ENCODE data around the gene ZNF136. TPM values are rescaled to one million over a fixed set of nuclear protein-coding genes. Genes with fewer than 3 reads are reported as not detected.
A peak's percentile ranks its signal among the peaks of the same experiment; 100 is the strongest.

Gene ZNF136
- total RNA-seq, 1 donor = 7.8 TPM

GRCh38 chr19:12187625-12188024, 24.7 kb downstream of the ZNF136 start:
- peak in 1 of 3 donors; percentile 18 for DNase-seq (ENCODE audit: low read depth in 2 of 3, low spot score in 2 of 3)

DNA sequence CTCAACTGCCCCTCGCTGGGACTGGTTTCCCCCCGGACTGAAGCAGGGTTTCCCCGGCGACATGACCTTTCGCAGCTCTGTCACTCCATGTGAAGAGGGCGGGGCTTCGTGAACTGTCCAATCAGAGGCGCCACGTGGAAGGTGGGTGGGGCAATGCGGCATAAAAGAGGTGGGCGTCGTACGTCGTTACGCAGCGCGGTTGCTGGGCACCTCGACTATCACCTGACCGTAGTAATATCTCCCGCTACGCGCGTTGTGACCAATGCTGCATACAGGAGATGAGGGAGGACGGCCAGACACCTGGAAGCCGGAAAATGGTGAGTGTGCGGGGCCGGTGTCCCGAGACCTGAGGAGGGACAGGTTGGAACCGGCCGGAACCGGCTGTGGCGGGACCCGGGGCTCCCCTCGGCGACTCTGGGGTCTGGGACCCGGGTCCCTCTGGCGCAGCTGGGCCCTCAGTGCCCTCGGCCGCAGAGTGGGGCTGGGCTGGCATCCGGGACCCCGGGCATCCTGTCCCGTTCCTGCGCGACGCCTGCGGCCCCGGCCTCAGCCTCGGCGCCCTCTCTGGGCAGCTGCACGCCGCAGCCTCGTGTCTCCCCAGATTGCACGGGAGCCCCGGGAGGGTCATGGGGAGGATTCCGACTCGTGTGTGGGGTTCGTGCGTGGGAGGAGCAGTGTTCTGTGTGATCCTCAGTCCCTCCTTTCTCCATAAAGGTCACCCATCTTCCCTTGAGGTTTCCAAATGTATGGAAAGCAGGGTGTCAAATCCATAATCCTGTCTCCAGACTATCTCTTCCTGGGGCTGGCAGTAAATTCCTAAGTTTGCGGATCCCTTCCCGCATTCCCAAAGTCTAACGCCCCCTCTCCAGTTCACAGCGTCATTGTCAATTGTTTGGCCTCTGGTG, 32.2 kb downstream of the ZNF136 start:
- peak in 2 of 3 donors; percentile 89 to 96 for DNase-seq (ENCODE audit: low read depth in 2 of 3, low spot score in 2 of 3)

- no peak for DNase-seq (ENCODE audit: low read depth in 2 of 3, low spot score in 2 of 3)
These were observed 35.2 kb downstream of the ZNF136 start for GRCh38 chr19:12198136-12198535.

- peak in 1 of 3 donors; percentile 32 for DNase-seq (ENCODE audit: low read depth in 2 of 3, low spot score in 2 of 3)
These were observed 37.0 kb downstream of the ZNF136 start for GRCh38 chr19:12199757-12200419.

- peak; percentile 10 to 82 (median 65) for DNase-seq (ENCODE audit: low read depth in 2 of 3, low spot score in 2 of 3)
These were observed 39.4 kb downstream of the ZNF136 start for GRCh38 chr19:12202250-12202649.

- DNase-seq (ENCODE audit: low read depth in 2 of 3, low spot score in 2 of 3) = no peak
These were observed 42.4 kb downstream of the ZNF136 start for GRCh38 chr19:12205296-12205695.

DNA sequence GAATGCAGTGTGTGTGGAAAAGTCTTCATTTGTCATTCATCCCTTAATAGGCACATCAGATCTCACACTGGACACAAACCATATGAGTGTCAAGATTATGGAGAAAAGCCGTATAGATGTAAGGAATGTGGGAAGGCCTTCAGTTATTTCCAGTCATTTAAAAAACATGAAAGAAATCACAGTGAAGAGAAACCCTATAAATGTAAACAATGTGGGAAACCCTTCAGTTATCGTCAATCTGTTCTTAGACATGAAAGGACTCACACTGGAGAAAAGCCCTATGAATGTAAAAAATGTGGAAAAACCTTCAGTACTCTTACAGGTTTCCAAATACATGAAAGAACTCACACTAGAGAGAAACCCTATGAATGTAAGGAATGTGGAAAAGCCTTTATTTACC, 45.3 kb downstream of the ZNF136 start:
- DNase-seq (ENCODE audit: low read depth in 2 of 3, low spot score in 2 of 3) = peak in 1 of 3 donors; percentile 31

GRCh38 chr19:12217332-12217731, 54.4 kb downstream of the ZNF136 start:
- DNase-seq (ENCODE audit: low read depth in 2 of 3, low spot score in 2 of 3) = peak in 1 of 3 donors; percentile 27

DNA sequence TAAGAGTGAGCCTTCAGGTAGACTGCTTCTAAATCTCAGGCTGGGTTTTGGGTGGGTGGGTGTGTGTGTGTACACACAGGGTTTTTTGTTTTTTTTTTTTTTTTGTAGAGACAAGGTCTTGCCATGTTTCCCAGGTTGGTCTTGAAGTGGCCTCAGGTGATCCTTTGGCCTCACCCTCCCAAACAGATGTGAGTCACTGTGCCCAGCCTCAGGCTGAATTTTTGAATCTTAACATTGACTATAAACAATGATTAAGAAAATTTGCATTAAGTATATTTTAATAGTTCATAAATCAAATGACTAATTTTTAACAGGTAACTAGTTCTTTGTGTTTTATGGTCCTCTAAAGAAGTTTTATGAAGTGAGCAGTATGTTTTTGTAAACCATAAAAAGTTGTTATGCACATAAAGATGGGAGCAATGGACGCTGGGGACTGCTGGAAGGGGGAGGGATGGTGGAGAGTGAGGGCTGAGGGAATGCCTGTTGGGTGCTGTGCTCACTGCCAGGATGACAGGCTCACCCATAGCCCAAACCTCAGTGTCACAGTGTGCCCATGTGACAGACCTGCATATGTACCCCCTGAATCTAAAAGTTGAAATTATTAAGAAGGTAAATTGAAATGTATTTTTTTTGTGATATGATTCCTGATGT, 60.2 kb downstream of the ZNF136 start:
- DNase-seq (ENCODE audit: low read depth in 2 of 3, low spot score in 2 of 3) = no peak

DNA sequence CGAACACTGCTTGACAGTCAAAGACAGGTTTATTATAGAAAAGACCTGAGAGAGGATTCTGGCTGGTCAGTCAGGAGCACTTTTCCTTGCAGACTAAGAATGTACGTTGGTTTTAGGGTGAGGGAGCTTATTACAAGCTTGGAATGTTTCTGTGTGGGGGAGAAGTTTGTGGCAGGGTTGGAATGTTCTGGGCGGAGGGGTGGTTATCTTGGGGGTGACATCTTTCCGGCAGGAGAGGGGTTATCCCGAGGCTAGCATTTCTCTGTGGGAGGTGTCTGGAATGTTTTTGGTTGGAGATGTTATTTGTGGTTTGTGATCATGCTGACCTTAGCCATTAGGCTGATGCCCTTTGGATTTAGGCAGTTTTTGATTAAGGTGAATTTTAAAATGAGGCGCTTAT, 61.8 kb downstream of the ZNF136 start:
- no peak for DNase-seq (ENCODE audit: low read depth in 2 of 3, low spot score in 2 of 3)

DNA sequence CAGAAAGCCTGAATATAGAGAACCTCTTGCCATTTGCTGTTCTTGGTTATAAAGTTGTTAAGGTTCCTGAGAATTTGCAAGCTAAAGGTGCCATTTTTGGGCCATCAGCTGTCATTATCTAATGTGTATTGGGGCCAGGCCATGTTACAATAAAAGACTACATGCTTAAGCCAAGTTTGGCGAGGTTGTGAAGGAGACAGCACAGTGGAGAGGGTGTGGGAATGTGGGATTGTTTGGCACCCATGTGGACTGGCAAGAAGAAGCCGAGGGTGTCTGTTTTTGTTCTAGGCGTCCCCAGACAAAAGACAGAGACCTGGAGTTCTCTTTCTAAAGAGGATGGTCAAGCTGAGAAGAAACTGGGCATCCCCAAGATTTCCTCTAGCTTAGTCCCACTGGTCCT, 67.1 kb downstream of the ZNF136 start:
- DNase-seq (ENCODE audit: low read depth in 2 of 3, low spot score in 2 of 3) = no peak

- no peak for DNase-seq (ENCODE audit: low read depth in 2 of 3, low spot score in 2 of 3)
These were observed 68.1 kb downstream of the ZNF136 start for GRCh38 chr19:12230751-12231733.

- no peak for DNase-seq (ENCODE audit: low read depth in 2 of 3, low spot score in 2 of 3)
These were observed 70.1 kb downstream of the ZNF136 start for GRCh38 chr19:12232961-12233360.

DNA sequence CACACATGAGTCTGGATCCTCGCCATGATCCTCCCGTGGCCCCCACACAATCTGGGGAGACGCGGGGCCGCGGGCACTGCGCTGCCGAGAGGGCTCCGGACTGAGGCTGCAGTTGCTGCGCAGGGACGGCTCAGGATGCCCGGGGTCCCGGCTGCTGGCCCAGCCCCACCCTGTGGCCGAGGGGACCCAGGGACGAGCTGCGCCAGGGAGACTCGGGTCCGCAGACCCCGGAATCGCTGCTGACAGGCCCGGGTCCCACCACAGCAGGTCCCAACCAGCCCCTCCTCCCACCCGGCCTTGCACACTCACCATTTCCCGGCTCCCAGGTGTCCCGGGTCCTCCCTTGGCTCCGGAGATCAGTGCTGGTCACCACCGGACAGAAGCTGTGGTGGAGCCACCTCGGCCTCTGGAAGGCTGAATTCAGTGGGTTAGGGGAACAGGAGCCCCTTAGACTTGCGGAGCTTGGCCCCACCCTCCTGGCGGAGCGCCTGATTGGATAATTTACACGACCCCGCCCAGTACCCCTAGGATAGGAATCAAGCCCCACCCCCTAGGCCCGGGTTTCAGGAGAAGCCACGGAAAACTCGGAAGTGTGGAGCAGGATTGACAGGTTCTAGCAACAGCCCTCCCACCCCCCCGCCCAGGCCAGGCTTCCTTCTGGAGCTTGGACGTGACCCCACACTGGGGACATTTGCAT, 74.4 kb downstream of the ZNF136 start:
- DNase-seq (ENCODE audit: low read depth in 2 of 3, low spot score in 2 of 3) = no peak

Other genes with a start within 250 kb of the ZNF136 start
- 4.3 TPM for gene ZNF700, start 238.0 kb upstream of the ZNF136 start, total RNA-seq
- gene ZNF763, start 198.1 kb upstream of the ZNF136 start, total RNA-seq = 1.6 TPM
- 1.3 TPM for gene ZNF433, start 127.4 kb upstream of the ZNF136 start, total RNA-seq
- gene ZNF878, start 110.1 kb upstream of the ZNF136 start, total RNA-seq = under 0.01 TPM
- 9.4 TPM for gene ZNF844, start 98.4 kb upstream of the ZNF136 start, total RNA-seq
- 3.5 TPM for gene ZNF20, start 22.7 kb upstream of the ZNF136 start, total RNA-seq
- gene ZNF625, start 6.4 kb upstream of the ZNF136 start, total RNA-seq = 5.4 TPM
- gene ZNF44, start 131.8 kb downstream of the ZNF136 start, total RNA-seq = 9.7 TPM
- 1.6 TPM for gene ZNF563, start 170.5 kb downstream of the ZNF136 start, total RNA-seq
- 1.1 TPM for gene ZNF442, start 202.6 kb downstream of the ZNF136 start, total RNA-seq
- gene ZNF799, start 238.2 kb downstream of the ZNF136 start, total RNA-seq = 3.2 TPM

Measured in hematopoietic multipotent progenitor cell (in vitro differentiated cells).